ENCODE data around the gene ZGPAT.
A peak's percentile ranks its signal among the peaks of the same experiment; 100 is the strongest.

The ZGPAT gene

GRCh38 chr20:63691711-63692435, 16.0 kb upstream of the ZGPAT start:
- no peak for DNase-seq

DNA sequence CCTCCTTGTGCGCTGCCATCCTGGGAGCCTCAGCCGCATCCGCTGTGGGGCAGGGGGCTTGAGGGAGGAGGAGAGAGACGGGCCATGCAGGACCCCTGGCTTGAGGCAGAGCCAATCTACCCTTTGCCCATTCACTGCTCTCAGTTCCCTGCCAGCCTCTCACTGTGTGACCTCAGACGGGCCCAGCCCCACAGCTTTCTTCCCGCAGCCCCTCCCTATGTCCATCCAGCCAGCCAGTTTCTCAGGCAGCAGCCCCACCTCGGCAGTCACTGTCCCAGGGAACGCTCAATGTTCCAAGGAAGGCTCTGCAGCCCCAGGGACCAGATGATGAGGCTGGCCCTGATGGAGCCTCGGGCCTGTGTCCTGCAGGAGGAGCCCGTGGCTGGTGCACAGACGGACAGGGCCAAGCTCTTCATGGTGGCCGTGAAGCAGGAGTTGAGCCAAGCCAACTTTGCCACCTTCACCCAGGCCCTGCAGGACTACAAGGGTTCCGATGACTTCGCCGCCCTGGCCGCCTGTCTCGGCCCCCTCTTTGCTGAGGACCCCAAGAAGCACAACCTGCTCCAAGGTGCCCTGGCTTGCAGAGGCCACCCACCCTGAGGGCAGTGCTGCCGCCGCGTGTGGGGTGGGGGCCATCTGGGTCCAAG, 15.3 kb upstream of the ZGPAT start:
- DNase-seq: no peak

DNA sequence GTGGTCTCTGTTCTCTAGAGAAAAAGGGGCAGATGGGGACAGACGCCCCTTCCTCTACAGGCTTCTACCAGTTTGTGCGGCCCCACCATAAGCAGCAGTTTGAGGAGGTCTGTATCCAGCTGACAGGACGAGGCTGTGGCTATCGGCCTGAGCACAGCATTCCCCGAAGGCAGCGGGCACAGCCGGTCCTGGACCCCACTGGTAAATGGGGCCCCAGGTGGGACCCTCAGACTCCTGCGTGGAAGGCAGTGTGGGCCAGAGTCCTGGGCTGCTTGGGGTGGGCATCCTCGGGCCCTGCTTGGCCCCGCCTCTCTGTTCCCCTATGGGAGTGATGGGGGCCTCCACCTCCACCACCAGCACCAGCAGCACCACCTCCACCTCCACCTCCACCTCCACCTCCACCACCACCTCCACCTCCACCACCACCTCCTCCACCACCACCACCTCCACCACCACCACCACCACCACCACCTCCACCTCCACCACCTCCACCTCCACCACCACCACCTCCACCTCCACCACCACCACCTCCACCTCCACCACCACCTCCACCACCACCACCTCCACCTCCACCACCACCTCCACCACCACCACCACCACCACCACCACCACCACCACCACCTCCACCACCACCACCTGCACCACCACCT, 14.6 kb upstream of the ZGPAT start:
- DNase-seq: peak in 3 of 51 donors; percentile 17 to 32 (median 27)

DNA sequence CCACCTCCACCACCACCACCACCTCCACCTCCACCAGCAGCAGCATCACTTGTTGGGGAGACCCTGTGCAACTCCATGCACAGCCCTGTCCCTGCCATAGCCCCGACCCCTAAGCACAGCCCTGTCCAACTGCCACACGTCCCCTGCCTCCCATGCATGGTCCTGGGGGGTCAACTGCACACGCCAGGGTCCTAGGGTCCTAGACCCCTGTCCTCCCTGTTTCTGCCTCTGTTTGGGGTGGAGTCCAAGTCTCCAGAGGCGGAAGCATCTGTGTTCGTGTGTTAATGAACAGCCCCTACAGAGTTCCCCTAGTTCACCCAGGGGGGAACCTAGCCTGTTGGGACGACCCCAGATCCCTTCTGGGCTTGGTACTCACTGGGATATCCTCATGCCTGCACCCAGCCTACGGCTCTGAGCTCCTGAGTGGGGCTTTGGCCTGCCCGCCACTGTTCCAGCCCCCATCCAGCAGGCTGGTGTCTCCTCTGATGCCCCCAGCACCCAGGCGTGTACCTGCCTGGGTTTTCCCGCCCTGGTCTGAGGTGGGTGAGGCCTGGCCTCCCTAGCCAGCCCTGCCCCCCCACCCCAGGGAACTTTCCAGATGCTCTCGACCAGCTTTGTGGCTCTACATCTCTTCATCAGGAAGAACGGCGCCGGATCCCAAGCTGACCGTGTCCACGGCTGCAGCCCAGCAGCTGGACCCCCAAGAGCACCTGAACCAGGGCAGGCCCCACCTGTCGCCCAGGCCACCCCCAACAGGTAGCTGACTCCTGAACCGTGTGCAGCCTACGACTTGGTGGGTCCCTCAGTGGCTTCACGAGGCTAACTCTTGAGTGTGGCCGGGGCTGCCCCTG, 13.9 kb upstream of the ZGPAT start:
- no peak for DNase-seq

GRCh38 chr20:63694584-63695423, 13.0 kb upstream of the ZGPAT start:
- DNase-seq: no peak

GRCh38 chr20:63695424-63696305, 12.2 kb upstream of the ZGPAT start:
- no peak for DNase-seq

DNA sequence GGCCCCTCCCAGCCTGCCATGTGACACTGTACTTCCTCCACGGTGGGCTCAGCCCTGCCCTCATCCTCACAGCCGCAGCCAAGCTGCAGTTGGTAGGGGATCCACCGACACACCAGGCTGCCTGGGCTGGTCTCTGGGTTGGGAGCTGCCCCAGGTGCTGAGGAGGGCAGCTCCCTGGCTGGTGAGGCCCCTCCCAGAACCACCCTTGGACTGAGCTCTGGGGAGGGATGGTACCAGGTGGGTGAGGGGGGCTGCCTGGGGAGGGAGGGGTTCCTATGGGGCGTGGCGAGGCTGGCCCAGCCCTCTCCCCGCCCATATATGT, 11.6 kb upstream of the ZGPAT start:
- no peak for DNase-seq

- DNase-seq: no peak
Observed at GRCh38 chr20:63696628-63697356, 11.0 kb upstream of the ZGPAT start, which contains the start of gene TNFRSF6B. TSS of gene TNFRSF6B (plus strand) at chr20:63696652. CDS start at chr20:63696768, 116 bp downstream.

DNA sequence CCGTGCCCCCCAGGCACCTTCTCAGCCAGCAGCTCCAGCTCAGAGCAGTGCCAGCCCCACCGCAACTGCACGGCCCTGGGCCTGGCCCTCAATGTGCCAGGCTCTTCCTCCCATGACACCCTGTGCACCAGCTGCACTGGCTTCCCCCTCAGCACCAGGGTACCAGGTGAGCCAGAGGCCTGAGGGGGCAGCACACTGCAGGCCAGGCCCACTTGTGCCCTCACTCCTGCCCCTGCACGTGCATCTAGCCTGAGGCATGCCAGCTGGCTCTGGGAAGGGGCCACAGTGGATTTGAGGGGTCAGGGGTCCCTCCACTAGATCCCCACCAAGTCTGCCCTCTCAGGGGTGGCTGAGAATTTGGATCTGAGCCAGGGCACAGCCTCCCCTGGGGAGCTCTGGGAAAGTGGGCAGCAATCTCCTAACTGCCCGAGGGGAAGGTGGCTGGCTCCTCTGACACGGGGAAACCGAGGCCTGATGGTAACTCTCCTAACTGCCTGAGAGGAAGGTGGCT, 10.4 kb upstream of the ZGPAT start:
- no peak for DNase-seq

DNA sequence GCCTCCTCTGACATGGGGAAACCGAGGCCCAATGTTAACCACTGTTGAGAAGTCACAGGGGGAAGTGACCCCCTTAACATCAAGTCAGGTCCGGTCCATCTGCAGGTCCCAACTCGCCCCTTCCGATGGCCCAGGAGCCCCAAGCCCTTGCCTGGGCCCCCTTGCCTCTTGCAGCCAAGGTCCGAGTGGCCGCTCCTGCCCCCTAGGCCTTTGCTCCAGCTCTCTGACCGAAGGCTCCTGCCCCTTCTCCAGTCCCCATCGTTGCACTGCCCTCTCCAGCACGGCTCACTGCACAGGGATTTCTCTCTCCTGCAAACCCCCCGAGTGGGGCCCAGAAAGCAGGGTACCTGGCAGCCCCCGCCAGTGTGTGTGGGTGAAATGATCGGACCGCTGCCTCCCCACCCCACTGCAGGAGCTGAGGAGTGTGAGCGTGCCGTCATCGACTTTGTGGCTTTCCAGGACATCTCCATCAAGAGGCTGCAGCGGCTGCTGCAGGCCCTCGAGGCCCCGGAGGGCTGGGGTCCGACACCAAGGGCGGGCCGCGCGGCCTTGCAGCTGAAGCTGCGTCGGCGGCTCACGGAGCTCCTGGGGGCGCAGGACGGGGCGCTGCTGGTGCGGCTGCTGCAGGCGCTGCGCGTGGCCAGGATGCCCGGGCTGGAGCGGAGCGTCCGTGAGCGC, 9.8 kb upstream of the ZGPAT start:
- no peak for DNase-seq

- DNase-seq: peak in 1 of 51 donors; percentile 38
Observed at GRCh38 chr20:63698739-63699465, 8.9 kb upstream of the ZGPAT start.

DNA sequence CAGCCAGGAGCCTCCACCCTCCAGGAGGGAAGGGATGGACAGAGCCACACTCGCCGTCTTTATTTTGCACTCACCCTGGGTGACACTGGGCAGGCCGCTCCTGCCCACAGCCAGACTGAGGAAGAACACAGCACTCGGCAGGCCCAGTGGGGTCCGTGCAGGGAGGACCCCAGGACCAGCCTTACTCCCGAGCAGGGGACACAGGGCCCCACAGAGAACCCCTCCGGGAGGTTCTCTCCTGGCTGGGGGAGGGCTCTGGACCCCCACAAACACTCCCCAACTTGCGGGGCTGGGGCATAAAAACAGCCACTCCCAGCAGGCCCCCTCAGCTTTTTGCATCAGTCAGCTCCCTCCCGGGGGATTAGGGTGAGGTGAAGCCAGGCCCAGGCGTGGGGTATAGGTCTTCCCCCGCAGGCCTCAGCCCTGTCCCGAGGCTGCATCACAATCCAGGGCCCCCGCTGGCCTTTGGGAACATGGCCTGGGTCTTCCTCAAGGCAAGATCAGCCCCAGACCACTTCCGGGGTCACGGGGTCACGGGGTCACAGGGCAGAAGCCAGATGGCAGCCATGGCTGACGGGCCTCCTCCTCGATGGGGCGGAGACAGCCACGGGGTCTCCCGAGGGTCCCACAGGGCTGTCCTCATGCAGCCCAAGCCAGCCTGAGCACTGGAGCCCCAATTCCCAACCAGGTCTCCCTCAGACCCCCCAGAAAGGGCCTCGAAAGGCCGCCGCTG, 8.2 kb upstream of the ZGPAT start:
- no peak for DNase-seq

DNA sequence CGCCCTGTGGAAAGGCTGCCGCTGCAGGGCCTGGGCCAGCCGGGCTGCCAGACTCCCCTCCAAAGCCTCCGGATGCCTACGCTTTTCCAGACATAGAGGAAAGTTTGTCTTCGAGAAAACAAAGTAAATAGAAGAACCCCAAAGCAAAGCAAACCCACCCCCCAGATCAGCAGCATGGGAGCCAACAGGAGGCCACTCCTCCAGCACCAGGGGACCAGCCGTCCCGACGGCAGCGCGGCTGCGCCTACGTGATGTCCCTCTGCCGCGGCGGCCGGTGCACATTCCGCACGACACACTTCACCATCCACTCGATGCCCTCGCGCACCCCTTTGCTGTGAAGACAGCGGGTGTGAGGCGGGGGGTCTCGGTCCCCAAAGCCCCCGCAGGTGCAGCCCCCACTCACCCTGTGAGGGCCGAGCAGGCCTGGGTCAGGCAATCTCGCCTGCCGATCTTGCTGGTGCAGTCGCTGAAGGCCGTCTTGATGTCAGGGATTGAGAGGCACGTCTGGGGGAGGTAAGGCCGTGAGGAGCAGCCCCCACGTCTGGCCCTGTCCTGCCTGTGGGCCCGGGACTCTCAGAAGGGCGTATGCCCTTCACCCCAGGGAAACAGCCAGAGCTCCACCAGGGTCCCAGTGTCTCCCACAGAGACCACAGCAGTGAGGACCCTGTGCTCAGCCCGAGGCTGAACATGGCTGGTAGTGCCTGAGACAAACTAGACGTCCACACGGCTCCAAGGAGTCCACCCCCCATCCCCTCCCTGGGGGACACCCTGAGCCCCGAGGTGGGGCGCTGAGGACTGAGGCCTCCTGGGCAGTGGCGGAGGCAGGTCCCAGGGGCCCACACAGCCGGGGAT, 7.4 kb upstream of the ZGPAT start:
- DNase-seq: no peak

GRCh38 chr20:63701051-63701328, 6.8 kb upstream of the ZGPAT start:
- DNase-seq: no peak

DNA sequence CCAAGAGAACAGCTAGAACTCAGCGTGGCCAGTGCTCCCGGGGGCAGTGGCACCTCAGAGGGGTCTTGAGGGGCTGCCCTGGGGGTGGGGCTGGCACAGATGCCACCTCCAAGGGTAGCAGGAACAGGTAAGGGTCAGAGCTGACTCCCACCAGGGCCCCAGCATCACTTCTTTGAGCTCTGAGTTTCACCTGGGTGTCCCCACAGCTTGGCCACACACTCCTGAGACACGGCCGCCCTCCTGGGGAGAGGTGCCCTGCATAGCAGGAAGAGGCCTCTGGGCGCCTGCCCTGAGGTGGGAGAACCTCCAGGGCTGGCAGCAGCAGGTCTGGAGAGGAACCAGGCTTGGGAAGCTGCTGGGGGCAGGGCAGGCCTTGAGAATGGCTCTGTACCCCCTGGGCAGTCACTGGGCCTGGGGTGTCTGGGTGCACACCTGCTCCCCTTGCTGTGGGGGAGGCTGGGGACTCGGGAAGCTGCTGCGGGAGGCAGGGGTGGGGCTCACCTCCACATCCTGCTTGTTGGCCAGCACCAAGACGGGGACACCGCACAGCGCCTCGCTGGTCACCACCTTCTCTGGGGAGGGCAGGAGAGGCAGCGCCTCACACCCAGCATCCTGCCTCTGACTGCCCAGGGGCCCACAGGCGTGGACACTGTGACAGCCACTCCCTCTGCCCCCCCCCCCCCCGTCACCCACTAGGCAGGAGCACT, 6.4 kb upstream of the ZGPAT start:
- no peak for DNase-seq
